ENCODE measurements around the gene TEAD1. TPM values are rescaled to one million over a fixed set of nuclear protein-coding genes. Genes with fewer than 3 reads are reported as not detected.

Gene TEAD1
- total and polyA plus RNA-seq, 2 donors (not counting 3 experiments of a cell fraction or from before 2014, with no cell fraction given), result 15.3 to 49.0 TPM

GRCh38 chr11:12684816-12685215, 10.6 kb downstream of the TEAD1 start:
- Histone ChIP-seq H3K4me2 (ENCODE audit: insufficient read depth, low read length) (no peak overlapping the region), H3K4me3 (replicated peaks in 1 of 3; ENCODE audit: insufficient read depth in 1 of 3, low read depth in 1 of 3, low read length in 3 of 3) (no peak overlapping the region), H3K4me1 (ENCODE audit: control insufficient read depth, extremely low read depth, insufficient read depth, low read length) (peaks cover 37% of the 10 kb centered on the region), H2AFZ (ENCODE audit: low read depth, low read length) (no peak overlapping the region), H4K20me1 (replicated peaks; ENCODE audit: control insufficient read depth, extremely low read depth, insufficient read depth, low read length) (no peaks in the 10 kb centered on the region), H3K79me2 (ENCODE audit: control insufficient read depth, insufficient read depth, low read length) (peaks cover 80% of the 10 kb centered on the region), H3K9me1 (replicated peaks; ENCODE audit: control insufficient read depth, extremely low read depth, insufficient read depth, low read length) (no peaks in the 10 kb centered on the region), H3K27me3 (ENCODE audit: control insufficient read depth in 2 of 2, insufficient read depth in 2 of 2, low read length in 2 of 2) (no peaks in the 10 kb centered on the region), H3K9me3 (replicated peaks; ENCODE audit: control insufficient read depth, insufficient read depth, low read length) (no peaks in the 10 kb centered on the region), H3K36me3 (ENCODE audit: control insufficient read depth in 2 of 2, extremely low read depth in 1 of 2, insufficient read depth in 2 of 2, low read length in 2 of 2) (no peaks in the 10 kb centered on the region), H3K27ac (ENCODE audit: insufficient read depth, low read depth, low read length) (peak overlapping the region; percentile 7), H3K9ac (replicated peaks; ENCODE audit: extremely low read depth, insufficient read depth, low read length) (no peak overlapping the region)
- dilution Hi-C loops (cut with MboI; ENCODE audit: extremely low pct_ligation_motif_present, low sequenced_read_pairs) (no loop called here), intact Hi-C loops (cut with micrococcal nuclease) (no loop called here)
- ChIA-PET POLR2A (no interaction called here), CTCF (interaction anchor here (0.9 to 1.7 kb wide), 3 partner anchors 11 to 354 kb away, joined by 4 read pairs; partner anchors contain the start of gene TEAD1)
- TF ChIP-seq CTCF (IDR thresholded peaks at IDR 0.05; ENCODE audit: extremely low read depth in 1 of 2, insufficient read depth in 1 of 2, low read depth in 1 of 2, low read length in 2 of 2) (no peak), MAX (IDR thresholded peaks at IDR 0.05; ENCODE audit: insufficient read depth, insufficient read length) (no peak), POLR2A (IDR thresholded peaks at IDR 0.05; ENCODE audit: low read depth, low read length) (no peak), FOS (IDR thresholded peaks at IDR 0.05; ENCODE audit: borderline replicate concordance, insufficient read depth, low read length) (no peak), EZH2 (IDR thresholded peaks at IDR 0.05; ENCODE audit: borderline replicate concordance, low read depth, low read length, severe bottlenecking) (no peak), GATA2 (IDR thresholded peaks at IDR 0.05; ENCODE audit: insufficient read depth, insufficient read length, low read depth, low read length) (no peak)
- DNase-seq (ENCODE audit: low read depth, low spot score), result no peak
- no TSS peak for BruUV-seq (replicated peaks)
- peak; percentile 28 for FAIRE-seq
